ENCODE results near the gene TAOK1.

- TF ChIP-seq, protein P1, sequence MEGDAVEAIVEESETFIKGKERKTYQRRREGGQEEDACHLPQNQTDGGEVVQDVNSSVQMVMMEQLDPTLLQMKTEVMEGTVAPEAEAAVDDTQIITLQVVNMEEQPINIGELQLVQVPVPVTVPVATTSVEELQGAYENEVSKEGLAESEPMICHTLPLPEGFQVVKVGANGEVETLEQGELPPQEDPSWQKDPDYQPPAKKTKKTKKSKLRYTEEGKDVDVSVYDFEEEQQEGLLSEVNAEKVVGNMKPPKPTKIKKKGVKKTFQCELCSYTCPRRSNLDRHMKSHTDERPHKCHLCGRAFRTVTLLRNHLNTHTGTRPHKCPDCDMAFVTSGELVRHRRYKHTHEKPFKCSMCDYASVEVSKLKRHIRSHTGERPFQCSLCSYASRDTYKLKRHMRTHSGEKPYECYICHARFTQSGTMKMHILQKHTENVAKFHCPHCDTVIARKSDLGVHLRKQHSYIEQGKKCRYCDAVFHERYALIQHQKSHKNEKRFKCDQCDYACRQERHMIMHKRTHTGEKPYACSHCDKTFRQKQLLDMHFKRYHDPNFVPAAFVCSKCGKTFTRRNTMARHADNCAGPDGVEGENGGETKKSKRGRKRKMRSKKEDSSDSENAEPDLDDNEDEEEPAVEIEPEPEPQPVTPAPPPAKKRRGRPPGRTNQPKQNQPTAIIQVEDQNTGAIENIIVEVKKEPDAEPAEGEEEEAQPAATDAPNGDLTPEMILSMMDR (IDR thresholded peaks at IDR 0.05; ENCODE audit: insufficient read depth, low read length), result no peak
- TF ChIP-seq, protein P2, sequence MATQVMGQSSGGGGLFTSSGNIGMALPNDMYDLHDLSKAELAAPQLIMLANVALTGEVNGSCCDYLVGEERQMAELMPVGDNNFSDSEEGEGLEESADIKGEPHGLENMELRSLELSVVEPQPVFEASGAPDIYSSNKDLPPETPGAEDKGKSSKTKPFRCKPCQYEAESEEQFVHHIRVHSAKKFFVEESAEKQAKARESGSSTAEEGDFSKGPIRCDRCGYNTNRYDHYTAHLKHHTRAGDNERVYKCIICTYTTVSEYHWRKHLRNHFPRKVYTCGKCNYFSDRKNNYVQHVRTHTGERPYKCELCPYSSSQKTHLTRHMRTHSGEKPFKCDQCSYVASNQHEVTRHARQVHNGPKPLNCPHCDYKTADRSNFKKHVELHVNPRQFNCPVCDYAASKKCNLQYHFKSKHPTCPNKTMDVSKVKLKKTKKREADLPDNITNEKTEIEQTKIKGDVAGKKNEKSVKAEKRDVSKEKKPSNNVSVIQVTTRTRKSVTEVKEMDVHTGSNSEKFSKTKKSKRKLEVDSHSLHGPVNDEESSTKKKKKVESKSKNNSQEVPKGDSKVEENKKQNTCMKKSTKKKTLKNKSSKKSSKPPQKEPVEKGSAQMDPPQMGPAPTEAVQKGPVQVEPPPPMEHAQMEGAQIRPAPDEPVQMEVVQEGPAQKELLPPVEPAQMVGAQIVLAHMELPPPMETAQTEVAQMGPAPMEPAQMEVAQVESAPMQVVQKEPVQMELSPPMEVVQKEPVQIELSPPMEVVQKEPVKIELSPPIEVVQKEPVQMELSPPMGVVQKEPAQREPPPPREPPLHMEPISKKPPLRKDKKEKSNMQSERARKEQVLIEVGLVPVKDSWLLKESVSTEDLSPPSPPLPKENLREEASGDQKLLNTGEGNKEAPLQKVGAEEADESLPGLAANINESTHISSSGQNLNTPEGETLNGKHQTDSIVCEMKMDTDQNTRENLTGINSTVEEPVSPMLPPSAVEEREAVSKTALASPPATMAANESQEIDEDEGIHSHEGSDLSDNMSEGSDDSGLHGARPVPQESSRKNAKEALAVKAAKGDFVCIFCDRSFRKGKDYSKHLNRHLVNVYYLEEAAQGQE (IDR thresholded peaks at IDR 0.05; ENCODE audit: insufficient replicate concordance, low read depth), result no peak
- no peak for TF ChIP-seq POLR2AphosphoS5 (IDR thresholded peaks at IDR 0.05; ENCODE audit: low read depth)
- TF ChIP-seq GABPA (IDR thresholded peaks at IDR 0.05; ENCODE audit: low read depth), result no peak
Measured at GRCh38 chr17:29514792-29515191, 124.6 kb downstream of the TAOK1 start.

All from HL-60 (cell line).